GM21360 (cell line): Measurements from ENCODE around the gene MTMR2.
"Not testable (repeated sequence)": the region's sequence is repeated elsewhere in the genome, so short reads cannot be mapped to it uniquely, and the experiment has no call there.

Source experiments
- ATAC-seq: cut with Tn5 transposase; IDR thresholded peaks from one replicate; pipeline ENCODE4 v1.9.1; 2021; ENCODE audit warnings: mild to moderate bottlenecking, moderate library complexity; ENCODE audit not compliant: unreplicated experiment

The MTMR2 gene

GRCh38 chr11:95829580-95830259, 94.2 kb downstream of the MTMR2 start:
- ATAC-seq: no peak

GRCh38 chr11:95827696-95828095, 96.2 kb downstream of the MTMR2 start:
- ATAC-seq: no peak

DNA sequence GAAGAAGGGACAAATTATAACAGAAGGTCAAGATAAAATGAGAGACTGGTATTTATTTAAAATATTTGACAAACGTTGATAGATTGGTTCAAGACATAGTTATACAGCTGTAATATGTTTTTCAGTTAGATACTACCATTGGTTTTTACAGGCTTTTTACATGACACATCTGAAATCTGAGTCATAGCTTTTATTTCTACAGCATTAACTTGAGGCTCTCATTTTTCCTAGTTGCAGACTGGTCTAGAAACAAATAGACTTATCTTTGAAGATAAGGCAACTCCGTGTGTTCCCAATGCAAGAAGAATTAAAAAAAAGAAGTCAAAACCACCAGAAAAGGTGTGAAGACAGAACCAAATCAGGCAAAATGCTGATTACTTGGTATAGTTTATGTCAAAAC, 102.3 kb downstream of the MTMR2 start:
- no peak for ATAC-seq

DNA sequence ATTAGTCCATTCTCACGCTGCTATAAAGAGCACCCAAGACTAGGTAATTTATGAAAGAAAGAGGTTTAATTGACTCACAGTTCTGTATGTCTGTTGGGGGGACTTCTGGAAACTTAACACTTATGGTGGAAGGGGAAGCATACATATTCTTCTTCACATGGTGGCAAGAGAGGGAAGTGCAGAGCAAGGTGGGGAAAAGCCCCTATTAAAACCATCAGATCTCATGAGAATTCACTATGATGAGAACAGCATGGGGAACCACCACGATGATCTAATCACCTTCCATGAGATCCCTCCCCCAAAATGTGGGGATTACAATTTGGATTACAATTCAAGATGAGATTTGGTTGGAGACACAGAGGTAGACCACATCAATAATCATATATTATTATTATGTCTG, 107.9 kb downstream of the MTMR2 start:
- ATAC-seq: no peak

- ATAC-seq: not testable (repeated sequence)
These were observed 112.9 kb downstream of the MTMR2 start for GRCh38 chr11:95811052-95811451.

DNA sequence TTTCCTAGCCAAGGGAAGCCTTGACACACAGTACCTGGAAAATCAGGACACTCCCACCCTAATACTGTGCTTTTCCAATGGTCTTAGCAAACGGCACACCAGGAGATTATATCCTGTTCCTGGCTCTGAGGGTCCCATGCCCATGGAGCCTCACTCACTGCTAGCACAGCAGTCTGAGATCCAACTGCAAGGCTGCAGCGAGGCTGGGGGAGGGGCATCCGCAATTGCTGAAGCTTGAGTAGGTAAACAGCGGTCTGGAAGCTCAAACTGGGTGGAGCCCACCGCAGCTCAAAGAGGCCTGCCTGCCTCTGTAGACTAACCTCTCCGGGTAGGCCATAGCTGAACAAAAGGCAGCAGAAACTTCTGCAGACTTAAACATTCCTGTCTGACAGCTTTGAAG, 117.4 kb downstream of the MTMR2 start:
- not testable (repeated sequence) for ATAC-seq

DNA sequence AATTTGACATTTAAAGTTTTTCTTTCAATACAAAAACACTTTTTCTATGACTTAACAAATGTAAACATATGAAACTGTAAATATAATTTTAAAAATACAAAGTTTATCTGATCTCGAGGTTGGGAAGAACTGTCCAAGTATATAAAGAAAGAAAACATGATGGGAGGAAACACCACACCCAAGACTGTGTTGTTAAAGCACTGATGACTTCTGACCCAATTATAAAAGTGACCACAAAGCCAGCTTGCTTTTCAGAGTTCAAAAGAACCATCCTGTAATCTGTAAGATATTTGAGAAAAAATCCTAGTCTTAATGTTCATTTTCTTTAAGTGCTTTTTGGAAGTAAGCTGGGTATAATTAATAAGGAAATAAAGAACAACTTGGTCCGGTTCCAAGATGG, 118.0 kb downstream of the MTMR2 start:
- ATAC-seq: no peak

DNA sequence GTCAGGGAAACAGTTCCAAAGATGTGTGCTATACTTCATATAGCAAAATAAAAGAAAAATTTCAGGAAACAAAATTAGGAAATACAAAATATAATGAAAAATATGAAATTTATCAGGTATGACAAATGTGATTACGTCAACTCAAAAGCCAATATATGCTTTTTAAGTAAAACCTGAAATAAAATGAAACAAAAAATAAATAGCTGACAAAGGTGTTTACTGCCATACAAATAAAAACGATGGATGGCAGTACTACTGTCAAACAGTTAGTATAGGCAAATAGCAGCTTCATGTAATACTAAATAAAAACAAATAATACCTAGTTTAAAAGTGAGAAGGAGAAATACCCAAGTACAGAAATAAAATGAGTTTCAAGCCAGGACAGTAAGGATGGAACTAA, 119.9 kb downstream of the MTMR2 start:
- no peak for ATAC-seq

DNA sequence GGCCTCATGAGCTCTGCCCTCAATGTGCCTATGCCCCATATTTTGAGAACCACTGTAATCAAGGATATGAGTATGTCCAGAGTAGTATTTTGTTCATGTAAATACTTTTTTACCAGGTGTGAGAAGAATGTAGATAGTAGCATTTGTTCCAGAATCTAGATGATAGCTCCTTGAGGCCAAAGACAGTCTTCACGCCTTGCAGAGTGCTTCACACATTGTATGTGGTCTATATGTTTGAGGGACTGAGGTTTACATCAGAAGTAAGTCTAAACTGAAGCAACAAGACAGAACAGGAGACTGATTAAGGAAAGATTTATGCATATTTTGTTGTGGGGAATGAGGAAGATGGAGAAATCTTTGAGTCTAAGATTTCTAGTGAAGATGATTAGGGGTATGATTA, 121.1 kb downstream of the MTMR2 start:
- ATAC-seq: no peak

GRCh38 chr11:95800438-95800837, 123.5 kb downstream of the MTMR2 start:
- no peak for ATAC-seq

DNA sequence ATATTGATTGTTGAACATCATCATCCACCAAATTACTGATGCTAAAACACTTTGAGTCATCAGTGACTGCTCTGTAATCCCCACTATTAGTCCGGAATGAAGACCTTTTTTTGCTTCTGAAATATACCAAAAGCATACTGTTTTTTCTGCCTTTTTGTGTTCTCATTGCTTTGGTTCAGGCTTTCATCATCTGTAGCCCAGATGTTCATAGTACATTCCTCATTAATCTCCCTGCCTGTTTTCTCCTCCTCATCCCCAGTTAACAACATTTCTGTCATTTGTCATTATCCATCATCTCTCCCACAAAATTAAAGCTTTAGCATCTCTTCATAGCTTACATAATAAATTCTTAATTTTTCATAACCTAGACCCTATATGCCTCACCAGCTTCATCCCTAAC, 124.4 kb downstream of the MTMR2 start:
- no peak for ATAC-seq

GRCh38 chr11:95796501-95796900, 127.4 kb downstream of the MTMR2 start:
- ATAC-seq: no peak

GRCh38 chr11:95795627-95796295, 128.1 kb downstream of the MTMR2 start:
- ATAC-seq: no peak

GRCh38 chr11:95794086-95794485, 129.8 kb downstream of the MTMR2 start:
- no peak for ATAC-seq

DNA sequence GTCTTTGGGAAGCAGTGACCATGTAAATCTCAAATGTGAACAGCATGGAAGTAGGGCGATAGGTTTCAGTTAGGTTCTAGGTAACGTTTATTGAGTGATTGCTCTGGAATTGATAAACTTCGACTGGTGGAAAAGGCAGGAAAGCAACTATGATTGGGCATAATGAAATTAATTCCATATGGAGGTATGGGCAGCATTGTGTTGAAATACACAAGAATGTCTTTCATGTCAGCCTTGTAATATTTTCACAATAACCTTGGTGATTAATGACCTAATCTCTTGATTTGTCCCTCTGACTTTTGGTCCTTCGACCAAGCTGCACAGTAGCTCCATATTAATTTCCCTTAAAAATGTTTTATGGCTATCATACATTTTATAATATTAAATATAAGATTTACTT, 130.8 kb downstream of the MTMR2 start:
- ATAC-seq: no peak

DNA sequence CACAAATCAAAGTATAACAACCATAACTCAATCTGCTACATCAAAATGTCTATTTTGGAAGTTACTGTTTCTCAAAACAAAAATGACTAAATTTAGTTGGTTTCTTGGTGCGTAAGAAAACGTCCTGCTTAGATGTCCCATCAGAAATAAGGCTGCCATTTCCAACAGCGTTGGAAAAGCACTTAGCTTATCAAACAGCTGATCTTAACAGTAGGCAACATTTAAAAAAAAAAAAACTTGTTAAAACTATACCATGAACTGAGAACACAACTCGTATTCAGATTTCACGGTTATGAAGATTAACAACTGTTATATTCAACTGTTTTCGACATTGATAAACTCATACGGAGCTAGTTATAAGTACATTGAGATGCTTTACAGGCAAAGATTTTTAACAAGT, 131.2 kb downstream of the MTMR2 start:
- no peak for ATAC-seq

- ATAC-seq: no peak
These were observed 131.7 kb downstream of the MTMR2 start for GRCh38 chr11:95792200-95792599.

- ATAC-seq: no peak
These were observed 132.2 kb downstream of the MTMR2 start for GRCh38 chr11:95791709-95792033.

GRCh38 chr11:95790933-95791708, 132.8 kb downstream of the MTMR2 start:
- ATAC-seq: peak; percentile 14

- peak; percentile 52 for ATAC-seq
These were observed 133.6 kb downstream of the MTMR2 start, which contains the start of gene CEP57 for GRCh38 chr11:95790123-95790932. TSS of gene CEP57 (plus strand) at chr11:95790498. CDS start at chr11:95790699, 201 bp downstream.

DNA sequence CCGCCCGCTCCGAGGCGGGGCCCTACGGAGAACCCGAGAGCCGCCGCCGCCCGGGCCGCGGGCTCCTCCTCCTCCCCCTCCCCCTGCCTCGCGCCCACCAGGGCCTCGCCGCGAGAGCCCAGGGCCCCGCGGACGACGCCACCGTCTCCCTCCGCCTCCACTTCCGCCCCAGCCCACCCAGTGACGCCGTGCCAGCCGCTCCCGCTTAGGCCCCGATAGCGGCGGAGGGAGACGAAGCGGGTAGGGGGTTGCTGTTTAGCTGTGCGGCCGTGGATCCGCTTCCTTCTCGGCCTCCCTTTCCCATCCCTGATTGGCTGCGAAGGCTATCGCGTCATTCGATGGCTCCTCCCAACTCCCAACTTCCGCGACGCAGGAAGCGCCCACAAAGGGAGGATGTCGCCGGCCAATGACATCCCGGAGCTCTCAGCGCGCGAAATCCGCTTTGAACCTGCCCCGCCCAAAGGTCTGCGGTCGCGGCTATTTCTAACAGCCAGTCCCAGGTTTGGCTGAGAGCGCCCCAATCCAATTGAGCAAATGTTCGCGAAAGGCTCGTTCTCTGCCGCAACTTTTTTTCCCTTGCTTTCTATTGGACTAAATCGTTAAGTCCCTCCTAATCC, 134.3 kb downstream of the MTMR2 start, which contains the start of gene FAM76B:
TSS of gene FAM76B (minus strand) at position 277 of the 617 bp plus-strand sequence. CDS start 304 bp downstream, outside the sequence.
- peak; percentile 70 for ATAC-seq
